Measurements from ENCODE around the gene SOD3.

- no peak for TF ChIP-seq CTCF (conservative IDR thresholded peaks at IDR 0.05 in 1 of 2, IDR thresholded peaks at IDR 0.05 in 1 of 2; ENCODE audit: low read depth in 1 of 2, low read length in 2 of 2)
- no peak for TF ChIP-seq EZH2 (IDR thresholded peaks at IDR 0.05; ENCODE audit: low read length, missing control alignments)
Measured at GRCh38 chr4:24750106-24750505, 45.3 kb upstream of the SOD3 start.
